Endothelial cell of umbilical vein (primary cell): ENCODE data around the gene CTIF. TPM values are rescaled to one million over a fixed set of nuclear protein-coding genes. Genes with fewer than 3 reads are reported as not detected.

Experiments
- BruUV-seq: library from RNA; stranded (reverse); fragments of 400-500 nt; replicated peaks from 2 replicates; lab custom pipeline; 2021; lab: Mats Ljungman, UMichigan
- CTCF ChIA-PET: fragments of 300-600, 350-600 bp; sonication (Branson Sonifier 250); formaldehyde crosslinking; loops from one replicate; lab custom pipeline; 2021; ENCODE audit warnings: antibody characterized with exemption, inconsistent platforms; lab: Charles Lee
- POLR2A ChIA-PET: fragments of 300-600, 350-600 bp; sonication (Branson Sonifier 250); formaldehyde crosslinking; loops from one replicate; lab custom pipeline; 2021; ENCODE audit warnings: antibody characterized with exemption, inconsistent platforms; lab: Charles Lee
- DNase-seq: peaks from one replicate; pipeline ENCODE4 v3.0.0-alpha.2; 2011; ENCODE audit warnings: low read depth, low spot score
- FAIRE-seq: peaks from 2 replicates; lab custom pipeline; 2011; peaks lifted over from hg19 to GRCh38; lab: Jason Lieb, UNC
- H2AFZ ChIP-seq: 2 replicates; pipeline ENCODE4 v1.6.0; 2012; ENCODE audit warnings: low read depth, low read length, control low read depth, inconsistent platforms
- H3K27ac ChIP-seq: 2 replicates; pipeline ENCODE4 v1.5.1; 2011; ENCODE audit warnings: low read depth, mild to moderate bottlenecking, control low read depth, low read length, moderate library complexity; ENCODE audit not compliant: insufficient read depth
- H3K27me3 ChIP-seq, 2 experiments: 2 replicates each; pipeline versions ENCODE4 v1.6.0 to v1.6.1; 2011; ENCODE audit warnings: low read length in 2 of 2, mixed read lengths in 1 of 2; ENCODE audit not compliant: control insufficient read depth in 2 of 2, insufficient read depth in 2 of 2
- H3K36me3 ChIP-seq, 2 experiments: 2 replicates in 1 of 2; 3 replicates in 1 of 2; pipeline ENCODE4 v1.5.1; 2011; ENCODE audit warnings: low read length in 2 of 2, mild to moderate bottlenecking in 1 of 2, moderate library complexity in 1 of 2; ENCODE audit not compliant: control insufficient read depth in 2 of 2, insufficient read depth in 2 of 2; ENCODE audit errors: extremely low read depth in 1 of 2
- H3K4me1 ChIP-seq: 3 replicates; pipeline ENCODE4 v1.5.1; 2011; ENCODE audit warnings: mild to moderate bottlenecking, low read length; ENCODE audit not compliant: control insufficient read depth, insufficient read depth; ENCODE audit errors: extremely low read depth
- H3K4me2 ChIP-seq: 2 replicates; pipeline ENCODE4 v1.6.1; 2011; ENCODE audit warnings: low read length, control low read depth, mixed read lengths; ENCODE audit not compliant: insufficient read depth
- H3K4me3 ChIP-seq, 3 experiments: fragments of 200-600 bp in 1 of 3; sonication (generic), shearing (Covaris generic) in 1 of 3; replicated peaks in 1 of 3; 2 replicates each; pipeline ENCODE4 v1.5.1; 2011 to 2016; ENCODE audit warnings: control low read depth in 3 of 3, low read length in 3 of 3, mild to moderate bottlenecking in 2 of 3, inconsistent platforms in 1 of 3, low read depth in 1 of 3, moderate library complexity in 1 of 3; ENCODE audit not compliant: insufficient read depth in 1 of 3
- H3K79me2 ChIP-seq: 2 replicates; pipeline ENCODE4 v1.6.0; 2012; ENCODE audit warnings: low read length, inconsistent platforms; ENCODE audit not compliant: control insufficient read depth, insufficient read depth
- H3K9ac ChIP-seq: replicated peaks from 2 replicates; pipeline ENCODE3; 2011; ENCODE audit warnings: low read length, control low read depth; ENCODE audit not compliant: insufficient read depth; ENCODE audit errors: extremely low read depth
- H3K9me1 ChIP-seq: replicated peaks from 3 replicates; pipeline ENCODE4 v1.6.0; 2011; ENCODE audit warnings: mild to moderate bottlenecking, low read length; ENCODE audit not compliant: control insufficient read depth, insufficient read depth; ENCODE audit errors: extremely low read depth
- H3K9me3 ChIP-seq: replicated peaks from 2 replicates; pipeline ENCODE4 v1.5.1; 2012; ENCODE audit warnings: low read length, inconsistent platforms; ENCODE audit not compliant: control insufficient read depth, insufficient read depth
- H4K20me1 ChIP-seq: replicated peaks from 2 replicates; pipeline ENCODE3; 2011; ENCODE audit warnings: mild to moderate bottlenecking, low read length; ENCODE audit not compliant: control insufficient read depth, insufficient read depth; ENCODE audit errors: extremely low read depth
- CTCF ChIP-seq, 2 donors: IDR thresholded peaks; 1 replicate in 1 of 2; 2 replicates in 1 of 2; pipeline ENCODE4 v1.5.1; 2011; ENCODE audit warnings: low read length in 2 of 2, mild to moderate bottlenecking in 2 of 2, moderate library complexity in 2 of 2, control low read depth in 1 of 2, inconsistent platforms in 1 of 2, low read depth in 1 of 2; ENCODE audit not compliant: insufficient read depth in 1 of 2; ENCODE audit errors: extremely low read depth in 1 of 2
- EZH2 ChIP-seq: IDR thresholded peaks from 2 replicates; pipeline ENCODE4 v1.6.1; 2012; ENCODE audit warnings: borderline replicate concordance, low read depth, mild to moderate bottlenecking, moderate library complexity, low read length, inconsistent platforms; ENCODE audit not compliant: severe bottlenecking
- GATA2 ChIP-seq: IDR thresholded peaks from 2 replicates; pipeline ENCODE4 v1.7.0; 2011; ENCODE audit warnings: low read depth, mild to moderate bottlenecking, moderate library complexity, mixed read lengths, low read length; ENCODE audit not compliant: insufficient read length, insufficient read depth
- JUN ChIP-seq: IDR thresholded peaks from 2 replicates; pipeline ENCODE4 v1.6.1; 2011; ENCODE audit warnings: borderline replicate concordance, low read depth; ENCODE audit not compliant: insufficient read length, insufficient read depth
- MAX ChIP-seq: IDR thresholded peaks from 2 replicates; pipeline ENCODE4 v1.6.1; 2011; ENCODE audit not compliant: insufficient read depth, insufficient read length
- POLR2A ChIP-seq: IDR thresholded peaks from 2 replicates; pipeline ENCODE4 v1.6.1; 2012; ENCODE audit warnings: low read depth, mild to moderate bottlenecking, control low read depth, low read length
- POLR2AphosphoS5 ChIP-seq: IDR thresholded peaks from 2 replicates; pipeline ENCODE4 v1.6.1; 2012; ENCODE audit warnings: low read depth, mild to moderate bottlenecking, control low read depth, low read length, moderate library complexity; ENCODE audit not compliant: insufficient read depth
- dilution Hi-C: fragments of 300-500 bp; cut with MboI; formaldehyde crosslinking; loops from one replicate; pipeline ENCODE4 v1.15.0; 2019; ENCODE audit warnings: low sequenced_read_pairs; ENCODE audit not compliant: extremely low pct_ligation_motif_present
- intact Hi-C: fragments of 100-400 bp; cut with micrococcal nuclease; formaldehyde crosslinking; loops from one replicate; pipeline ENCODE4 v1.10.0; 2022
- polyA plus RNA-seq, 4 experiments: library from polyadenylated mRNA; depleted of rRNA in 3 of 4; stranded (reverse) in 3 of 4; unstranded in 1 of 4; fragments of >200 nt; gene quantifications; 2 replicates each; pipeline versions ENCODE4 v1.2.1 to v1.2.3, GENCODE V29; 2011 to 2012; ENCODE audit warnings: missing spikeins in 1 of 4
- total RNA-seq: library from RNA; stranded (reverse); gene quantifications from 2 replicates; pipeline ENCODE4 v1.2.3, GENCODE V29; 2021

CTIF gene
- total and polyA plus RNA-seq, 2 donors (not counting 3 experiments of a cell fraction or from before 2014, with no cell fraction given), result 20.9 to 57.7 TPM

- no peak overlapping the region for H2AFZ ChIP-seq
- CTCF ChIA-PET, result no interaction called here
- no TSS peak for BruUV-seq
- no peak overlapping the region for H3K4me3 ChIP-seq
- H3K4me1 ChIP-seq, result peaks cover 54% of the 10 kb centered on the region
- no peaks in the 10 kb centered on the region for H3K27me3 ChIP-seq
- POLR2A ChIA-PET, result no interaction called here
- H3K4me2 ChIP-seq, result no peak overlapping the region
- dilution Hi-C loops, result no loop called here
- no peaks in the 10 kb centered on the region for H3K79me2 ChIP-seq
- TF ChIP-seq GATA2 (no peak), POLR2AphosphoS5 (no peak), POLR2A (no peak), JUN (no peak), MAX (no peak), CTCF (IDR thresholded peaks at IDR 0.05; ENCODE audit: extremely low read depth in 1 of 2, insufficient read depth in 1 of 2, low read depth in 1 of 2, low read length in 2 of 2) (no peak), EZH2 (no peak)
- intact Hi-C loops, result no loop called here
- DNase-seq (no peak), FAIRE-seq (no peak)
- no peaks in the 10 kb centered on the region for H3K9me1 ChIP-seq
- H3K36me3 ChIP-seq, result no peaks in the 10 kb centered on the region
- H3K9me3 ChIP-seq, result no peaks in the 10 kb centered on the region
- H3K27ac ChIP-seq, result no peak overlapping the region
- H4K20me1 ChIP-seq, result no peaks in the 10 kb centered on the region
- no peak overlapping the region for H3K9ac ChIP-seq
These were observed 301.1 kb downstream of the CTIF start for GRCh38 chr18:48839819-48840490.
